Retinal pigment epithelial cell (primary cell): Measurements from ENCODE around the gene ARHGAP31.

Experiments used
- DNase-seq: peaks from one replicate; pipeline ENCODE4 v3.0.0-alpha.2; 2010; ENCODE audit warnings: low read depth
- H3K4me3 ChIP-seq: 2 replicates; pipeline ENCODE4 v1.5.1; 2011; ENCODE audit warnings: mild to moderate bottlenecking, low read length, control low read depth, moderate library complexity
- TF ChIP-seq, protein P1 (sequence below): conservative IDR thresholded peaks from 2 replicates; pipeline ENCODE4 v1.5.1; 2011; ENCODE audit warnings: low read depth, low read length, control low read depth, inconsistent platforms

Gene ARHGAP31

DNA sequence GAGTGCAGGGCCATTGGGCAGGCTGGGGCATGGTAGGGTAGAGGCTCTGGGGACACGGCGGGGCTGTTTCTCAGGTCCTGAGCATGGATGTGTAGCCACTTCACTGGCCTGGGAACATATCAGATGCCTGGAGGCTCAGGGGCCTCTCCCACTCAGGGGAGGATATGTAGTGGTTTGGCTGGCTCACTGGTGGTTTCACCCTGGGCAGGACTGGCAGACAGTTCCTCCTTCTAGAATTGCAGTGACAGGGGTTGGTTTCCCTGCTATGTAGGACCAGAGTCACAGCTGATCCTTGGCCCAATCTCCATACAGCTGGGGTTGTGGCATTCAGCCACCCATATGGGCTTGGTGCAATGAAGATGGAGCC is 4.8 kb upstream of the ARHGAP31 start:
- no peak overlapping the region for H3K4me3 ChIP-seq
- TF ChIP-seq, protein P1, sequence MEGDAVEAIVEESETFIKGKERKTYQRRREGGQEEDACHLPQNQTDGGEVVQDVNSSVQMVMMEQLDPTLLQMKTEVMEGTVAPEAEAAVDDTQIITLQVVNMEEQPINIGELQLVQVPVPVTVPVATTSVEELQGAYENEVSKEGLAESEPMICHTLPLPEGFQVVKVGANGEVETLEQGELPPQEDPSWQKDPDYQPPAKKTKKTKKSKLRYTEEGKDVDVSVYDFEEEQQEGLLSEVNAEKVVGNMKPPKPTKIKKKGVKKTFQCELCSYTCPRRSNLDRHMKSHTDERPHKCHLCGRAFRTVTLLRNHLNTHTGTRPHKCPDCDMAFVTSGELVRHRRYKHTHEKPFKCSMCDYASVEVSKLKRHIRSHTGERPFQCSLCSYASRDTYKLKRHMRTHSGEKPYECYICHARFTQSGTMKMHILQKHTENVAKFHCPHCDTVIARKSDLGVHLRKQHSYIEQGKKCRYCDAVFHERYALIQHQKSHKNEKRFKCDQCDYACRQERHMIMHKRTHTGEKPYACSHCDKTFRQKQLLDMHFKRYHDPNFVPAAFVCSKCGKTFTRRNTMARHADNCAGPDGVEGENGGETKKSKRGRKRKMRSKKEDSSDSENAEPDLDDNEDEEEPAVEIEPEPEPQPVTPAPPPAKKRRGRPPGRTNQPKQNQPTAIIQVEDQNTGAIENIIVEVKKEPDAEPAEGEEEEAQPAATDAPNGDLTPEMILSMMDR, result no peak
- DNase-seq, result no peak

DNA sequence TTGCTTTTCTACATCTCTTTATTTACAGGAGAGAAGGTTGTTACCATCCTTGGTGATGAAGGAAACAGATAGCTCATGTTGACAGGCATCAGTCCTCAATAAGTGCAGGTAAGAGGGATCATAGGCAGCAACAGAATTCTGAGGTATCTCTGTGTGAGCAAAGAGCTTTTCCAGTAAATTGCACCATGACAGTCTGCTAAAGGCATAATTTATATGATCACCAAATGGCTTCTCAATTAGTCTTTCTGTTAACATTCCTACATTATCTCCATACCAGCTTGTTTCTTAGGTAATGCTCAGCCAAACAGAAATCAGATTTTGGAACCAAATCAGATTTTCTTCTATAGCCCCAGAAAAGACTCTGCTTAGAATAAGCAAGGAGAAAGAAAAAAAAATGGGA is 3.6 kb upstream of the ARHGAP31 start:
- TF ChIP-seq, protein P1, result no peak
- no peak for DNase-seq
- H3K4me3 ChIP-seq, result no peak overlapping the region

DNA sequence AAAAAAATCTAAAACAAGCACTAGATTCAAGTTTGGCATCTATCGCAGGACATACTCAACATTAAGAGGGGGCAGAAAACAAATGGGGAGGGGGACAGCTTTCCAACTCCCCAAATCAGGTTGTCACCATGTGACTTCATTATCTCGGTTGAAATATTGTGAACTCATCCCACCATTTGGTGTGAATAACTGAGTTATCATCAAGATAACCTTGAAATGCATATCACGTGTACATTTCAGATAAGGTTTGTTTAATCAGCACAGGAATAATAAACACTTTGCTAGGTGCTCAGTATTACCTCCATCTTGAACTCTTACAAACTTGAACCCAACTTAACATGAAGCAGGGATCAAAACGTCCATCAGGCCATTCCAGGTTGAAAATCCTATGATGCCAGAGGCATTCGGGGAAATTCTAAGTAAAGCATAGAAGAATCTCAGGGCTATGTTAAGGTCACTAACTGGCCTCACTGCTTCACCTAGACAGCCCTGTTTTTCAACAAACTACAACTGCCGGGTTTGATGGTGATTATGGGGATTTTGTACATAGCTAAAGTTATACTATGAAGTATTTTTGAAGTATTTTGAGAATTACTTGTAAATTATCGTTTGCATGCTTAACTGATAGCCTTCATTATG is 3.0 kb upstream of the ARHGAP31 start:
- TF ChIP-seq, protein P1, result no peak
- no peak overlapping the region for H3K4me3 ChIP-seq

DNA sequence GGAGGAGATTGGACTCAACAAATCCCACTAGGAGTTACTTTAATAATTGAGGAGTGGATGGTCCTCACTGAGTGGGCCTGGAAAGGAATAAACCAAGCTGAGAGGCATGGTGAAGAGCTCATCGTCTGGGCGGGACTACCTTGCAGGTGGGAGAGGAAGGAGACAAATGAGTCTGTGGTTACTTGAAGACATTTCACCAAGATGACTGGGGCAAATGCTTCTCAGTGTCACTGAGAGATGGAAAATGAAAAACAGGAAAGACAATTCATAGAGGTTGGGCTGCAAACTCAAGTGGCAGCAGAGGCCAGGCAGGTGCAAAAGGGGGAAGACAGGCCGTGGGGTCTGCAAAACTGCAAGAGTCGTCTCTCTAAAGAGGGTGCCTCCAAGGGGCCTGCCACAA is 1.5 kb upstream of the ARHGAP31 start:
- no peak overlapping the region for H3K4me3 ChIP-seq
- no peak for DNase-seq

More for the DNA sequence above, 3.0 kb upstream of the ARHGAP31 start:
- DNase-seq, result no peak

DNA sequence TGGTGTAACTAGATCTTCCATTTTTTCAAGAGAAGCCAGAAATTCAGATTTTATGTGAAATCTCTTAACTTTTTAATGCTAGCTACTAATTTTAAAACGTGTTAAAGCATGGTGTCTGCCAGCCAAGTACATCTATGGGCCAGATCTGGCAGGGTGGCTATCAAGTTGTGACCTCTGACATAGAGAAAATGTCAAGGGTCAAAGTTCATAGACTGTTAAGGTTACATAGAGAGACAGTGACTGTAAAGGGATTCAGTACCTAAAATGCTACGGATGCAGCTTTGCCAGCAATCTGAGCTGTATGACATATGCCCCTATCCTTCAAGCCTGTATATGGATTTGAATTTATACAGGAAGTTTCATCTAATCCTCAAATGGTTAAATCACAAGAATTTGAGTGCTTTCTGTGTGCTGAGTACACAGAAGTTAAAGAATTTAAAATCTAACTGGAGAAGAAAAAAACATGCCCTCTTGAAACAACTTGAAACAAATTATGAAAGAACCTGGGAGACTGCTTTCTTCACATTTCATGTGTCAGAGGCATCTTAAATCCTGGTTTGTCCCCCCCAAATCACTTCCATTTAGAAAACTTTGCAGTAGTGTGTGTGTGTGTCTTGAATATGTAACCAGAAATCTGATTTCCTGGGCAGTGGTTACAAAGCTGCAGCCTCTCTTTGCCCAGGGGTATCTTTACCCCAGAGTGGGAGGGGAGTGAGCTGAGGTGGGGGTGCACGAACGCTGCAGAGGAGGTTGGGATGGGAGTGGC is 895 bp upstream of the ARHGAP31 start:
- peak overlapping the region; percentile 72 for H3K4me3 ChIP-seq
- DNase-seq, result no peak
- TF ChIP-seq, protein P1, result no peak

More for the DNA sequence above, 1.5 kb upstream of the ARHGAP31 start:
- TF ChIP-seq, protein P1, result no peak

DNA sequence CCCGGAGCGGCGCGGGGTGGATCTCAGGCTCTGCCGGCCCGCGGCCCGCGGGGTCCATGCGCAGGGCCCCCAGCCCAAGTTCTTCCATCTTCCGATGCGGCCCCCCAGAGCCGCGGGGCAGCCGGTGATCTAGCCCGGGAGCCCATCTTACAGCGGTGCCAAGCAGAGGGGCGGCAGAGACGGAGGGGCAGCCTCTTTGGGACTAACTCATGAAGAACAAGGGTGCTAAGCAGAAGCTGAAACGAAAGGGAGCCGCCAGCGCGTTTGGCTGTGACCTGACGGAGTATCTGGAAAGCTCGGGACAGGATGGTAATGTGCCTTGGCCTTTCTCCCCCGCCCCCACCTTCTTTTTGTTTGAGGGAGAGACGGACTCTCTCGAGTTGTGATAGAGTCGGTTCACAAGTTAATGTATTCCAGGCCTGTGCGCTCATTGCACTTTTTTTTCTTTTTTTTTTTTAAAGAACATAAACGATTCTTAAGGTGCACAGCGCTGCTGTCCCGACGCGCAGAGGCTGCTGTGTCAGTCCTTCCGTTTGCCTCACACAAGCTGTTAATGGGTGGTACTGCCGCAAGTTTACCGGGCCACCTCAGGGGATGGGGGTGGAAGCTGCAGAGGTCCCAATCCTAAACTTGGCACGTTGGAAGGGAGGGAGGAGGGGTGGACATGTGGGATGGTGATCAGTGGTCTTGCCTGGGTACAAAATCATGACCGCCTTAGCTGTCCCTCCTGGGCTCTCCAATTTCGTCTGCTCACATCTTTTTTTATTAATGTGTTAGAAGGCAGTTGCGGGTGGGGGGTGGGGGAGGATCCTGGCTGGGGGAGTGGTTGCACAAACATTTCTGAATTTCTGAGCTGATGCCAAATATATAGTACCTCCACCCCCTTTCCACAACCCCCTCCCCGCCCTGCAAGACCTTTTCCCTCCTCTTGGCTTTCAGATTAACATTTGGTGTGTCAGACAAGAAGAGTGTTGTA is 801 bp downstream of the ARHGAP31 start:
- H3K4me3 ChIP-seq, result peak overlapping the region; percentile 72
- TF ChIP-seq, protein P1, result no peak
- DNase-seq, result no peak
